Epithelial cell of esophagus (primary cell): ENCODE measurements around the gene CENPN.

Source experiments
- DNase-seq: peaks from one replicate; pipeline ENCODE4 v3.0.0; 2010; ENCODE audit warnings: low read depth
- H3K4me3 ChIP-seq: 2 replicates; pipeline ENCODE4 v1.5.1; 2011; ENCODE audit warnings: mild to moderate bottlenecking, low read length, control low read depth
- TF ChIP-seq, protein P1 (sequence below): IDR thresholded peaks from 2 replicates; pipeline ENCODE4 v1.5.1; 2011; ENCODE audit warnings: low read depth, mild to moderate bottlenecking, low read length, control low read depth, inconsistent platforms; ENCODE audit not compliant: insufficient read depth; ENCODE audit errors: missing control alignments

CENPN gene

DNA sequence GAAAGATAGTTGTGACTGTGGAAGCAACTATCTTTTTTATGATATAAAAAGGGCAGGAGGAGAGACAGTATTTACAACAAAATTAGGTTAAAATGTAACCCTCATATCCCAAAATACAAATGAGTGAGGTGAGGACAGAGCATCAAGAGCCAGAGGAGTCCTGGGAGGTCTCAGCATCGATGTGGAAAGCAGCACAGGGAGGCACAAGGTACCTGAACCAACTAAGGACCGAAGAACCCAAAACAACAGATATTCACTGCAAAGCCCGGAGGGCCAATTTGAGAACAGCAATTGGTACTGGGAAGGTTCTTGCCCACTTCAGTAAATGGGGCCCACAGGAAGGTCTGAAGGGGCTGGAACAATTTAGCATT lies 37.9 kb upstream of the CENPN start:
- DNase-seq: no peak
- H3K4me3 ChIP-seq: no peak overlapping the region
- TF ChIP-seq, protein P1, sequence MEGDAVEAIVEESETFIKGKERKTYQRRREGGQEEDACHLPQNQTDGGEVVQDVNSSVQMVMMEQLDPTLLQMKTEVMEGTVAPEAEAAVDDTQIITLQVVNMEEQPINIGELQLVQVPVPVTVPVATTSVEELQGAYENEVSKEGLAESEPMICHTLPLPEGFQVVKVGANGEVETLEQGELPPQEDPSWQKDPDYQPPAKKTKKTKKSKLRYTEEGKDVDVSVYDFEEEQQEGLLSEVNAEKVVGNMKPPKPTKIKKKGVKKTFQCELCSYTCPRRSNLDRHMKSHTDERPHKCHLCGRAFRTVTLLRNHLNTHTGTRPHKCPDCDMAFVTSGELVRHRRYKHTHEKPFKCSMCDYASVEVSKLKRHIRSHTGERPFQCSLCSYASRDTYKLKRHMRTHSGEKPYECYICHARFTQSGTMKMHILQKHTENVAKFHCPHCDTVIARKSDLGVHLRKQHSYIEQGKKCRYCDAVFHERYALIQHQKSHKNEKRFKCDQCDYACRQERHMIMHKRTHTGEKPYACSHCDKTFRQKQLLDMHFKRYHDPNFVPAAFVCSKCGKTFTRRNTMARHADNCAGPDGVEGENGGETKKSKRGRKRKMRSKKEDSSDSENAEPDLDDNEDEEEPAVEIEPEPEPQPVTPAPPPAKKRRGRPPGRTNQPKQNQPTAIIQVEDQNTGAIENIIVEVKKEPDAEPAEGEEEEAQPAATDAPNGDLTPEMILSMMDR: no peak

DNA sequence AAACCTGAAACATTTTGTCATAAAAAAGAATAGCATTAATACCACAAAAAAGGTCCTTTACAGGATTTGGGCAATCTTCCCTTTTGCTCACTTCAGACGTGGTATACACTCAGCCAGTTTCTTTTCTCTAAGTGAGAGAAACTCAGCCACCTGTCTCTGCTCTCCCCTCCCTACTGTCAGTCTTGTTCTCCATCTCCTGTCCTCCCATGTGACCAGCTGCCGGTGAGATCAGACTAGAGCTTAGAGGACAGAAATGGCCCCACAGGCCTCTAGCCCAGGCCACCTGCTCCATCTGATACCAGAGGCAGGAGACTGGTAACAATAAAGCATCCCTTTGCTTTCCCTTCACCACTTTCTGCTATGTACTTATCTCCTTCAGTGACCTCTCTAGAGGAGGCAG lies 35.2 kb upstream of the CENPN start:
- DNase-seq: no peak
- H3K4me3 ChIP-seq: no peak overlapping the region
- TF ChIP-seq, protein P1: no peak

DNA sequence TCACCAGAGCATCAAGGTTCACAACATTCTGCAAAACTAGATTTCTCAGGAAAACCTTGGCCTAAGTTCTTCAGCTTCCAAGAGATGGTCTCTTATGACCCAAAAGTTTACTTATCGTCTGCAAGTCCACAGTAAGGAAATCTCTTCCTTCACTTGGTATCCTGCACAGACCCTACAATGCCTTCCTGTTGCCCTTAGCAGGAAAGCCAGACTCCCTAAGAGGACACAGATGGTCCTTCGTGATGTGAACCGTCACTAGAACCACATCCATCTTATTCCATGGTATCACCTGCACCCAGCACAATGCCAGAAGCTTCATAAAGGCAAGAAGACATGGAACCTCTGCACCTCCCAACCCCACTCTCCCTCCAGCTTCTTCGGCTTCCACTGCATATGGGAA lies 34.4 kb upstream of the CENPN start:
- no peak for DNase-seq
- TF ChIP-seq, protein P1: no peak
- no peak overlapping the region for H3K4me3 ChIP-seq

DNA sequence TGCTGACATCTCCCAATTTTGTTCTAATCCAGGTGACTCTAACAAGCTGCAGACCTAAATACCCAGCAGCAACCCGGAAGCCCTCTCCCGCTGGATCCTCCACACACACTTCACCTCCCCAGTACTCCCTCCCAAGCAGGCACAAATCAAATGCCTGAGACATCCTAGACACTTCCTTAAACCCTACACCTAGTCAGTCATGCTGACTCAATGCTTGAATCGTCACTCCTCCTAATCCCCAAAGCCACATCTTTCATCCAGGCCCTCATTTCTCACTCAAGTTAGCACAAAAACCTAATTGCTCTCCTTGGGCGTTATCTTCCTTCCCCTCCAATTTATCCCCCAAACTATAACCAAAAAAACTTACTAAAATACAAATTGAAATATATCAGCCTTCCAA lies 33.0 kb upstream of the CENPN start:
- H3K4me3 ChIP-seq: no peak overlapping the region
- TF ChIP-seq, protein P1: no peak
- peak; percentile 86 for DNase-seq

DNA sequence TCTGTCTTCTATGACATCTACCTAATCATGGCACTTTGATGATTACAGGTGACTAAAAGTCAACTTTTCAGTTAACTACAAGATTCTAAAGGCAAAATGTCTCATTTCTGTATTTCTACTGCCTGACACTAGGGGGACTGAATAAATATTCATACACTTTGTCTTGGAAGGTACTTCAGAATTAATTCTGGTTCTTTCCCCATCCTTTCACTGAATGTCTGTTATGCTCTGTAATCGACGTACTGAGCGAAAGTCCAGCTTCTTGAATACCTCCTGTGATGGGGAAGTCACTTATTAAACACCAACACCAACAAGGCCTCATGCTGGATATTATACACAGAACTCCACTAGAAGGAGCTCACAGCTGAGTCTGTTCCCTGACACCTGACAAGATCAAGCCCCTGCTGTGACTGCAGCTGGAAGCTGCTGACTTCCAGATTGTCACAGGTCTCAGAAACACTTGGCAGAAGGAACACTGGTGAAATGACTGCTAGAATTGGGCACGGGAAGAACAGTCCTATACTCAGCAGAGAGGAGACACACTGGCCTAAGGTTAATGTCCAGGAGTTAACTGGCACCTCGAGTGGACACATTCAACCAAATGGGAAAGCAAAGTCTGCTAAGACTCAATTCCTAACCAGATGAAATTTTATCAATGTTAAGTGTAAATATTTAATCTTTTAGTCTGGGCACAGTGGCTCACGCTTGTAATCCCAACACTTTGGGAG lies 32.2 kb upstream of the CENPN start:
- DNase-seq: no peak
- TF ChIP-seq, protein P1: peak; percentile 36
- no peak overlapping the region for H3K4me3 ChIP-seq

DNA sequence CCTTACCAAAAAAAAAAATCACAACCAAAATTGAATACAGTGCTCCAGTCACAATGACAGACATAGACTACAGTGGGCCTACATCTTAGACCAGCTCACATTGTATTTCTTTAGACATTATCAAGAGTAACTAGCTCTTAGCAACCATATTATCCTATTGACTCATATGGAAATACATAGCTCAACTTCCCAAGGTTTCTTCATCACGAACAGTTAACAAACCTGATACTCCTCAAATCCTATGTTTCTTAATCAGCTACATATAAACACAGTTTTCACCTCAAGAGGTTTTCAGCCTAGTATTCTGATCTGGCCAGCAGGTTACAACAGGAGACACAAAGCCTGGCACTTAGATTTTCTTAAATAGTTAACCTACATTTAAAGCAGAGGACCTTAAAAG lies 30.1 kb upstream of the CENPN start:
- peak; percentile 47 for DNase-seq
- no peak overlapping the region for H3K4me3 ChIP-seq

DNA sequence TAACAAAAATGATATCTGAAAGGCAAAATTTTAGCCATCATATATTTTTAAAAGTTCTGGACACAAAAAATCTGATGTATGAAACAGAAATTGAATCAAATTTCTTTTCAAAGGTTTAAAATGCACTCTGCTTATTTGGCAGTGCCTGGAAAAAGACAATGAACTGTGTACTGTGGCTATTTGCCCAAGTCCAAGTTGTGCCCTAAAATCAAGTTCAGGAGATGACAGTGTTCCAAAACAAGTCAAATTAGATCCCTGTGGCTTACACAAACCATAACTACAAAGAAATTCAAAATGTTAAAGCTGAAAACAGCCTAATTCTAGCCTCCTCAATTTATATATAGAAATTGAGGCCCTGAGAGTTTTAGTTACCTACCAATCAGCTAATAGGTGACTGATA lies 25.9 kb upstream of the CENPN start:
- H3K4me3 ChIP-seq: no peak overlapping the region
- DNase-seq: no peak
- TF ChIP-seq, protein P1: no peak

More for the DNA sequence above, 30.1 kb upstream of the CENPN start:
- TF ChIP-seq, protein P1: no peak
